HepG2 (cell line): ENCODE measurements around the gene MAP2K7. TPM values are rescaled to one million over a fixed set of nuclear protein-coding genes. Genes with fewer than 3 reads are reported as not detected.

Source experiments
- BCL3 ChIP-seq: sonication (generic); formaldehyde crosslinking; IDR thresholded peaks from 2 replicates; pipeline ENCODE4 v1.5.1; 2020; ENCODE audit warnings: mild to moderate bottlenecking, missing genetic modification reagents, moderate library complexity
- BHLHE40 ChIP-seq: IDR thresholded peaks from 2 replicates; pipeline ENCODE4 v1.6.1; 2011; ENCODE audit warnings: low read length, improper control_type of control experiment
- DR1 ChIP-seq: sonication (generic); formaldehyde crosslinking; IDR thresholded peaks from 2 replicates; pipeline ENCODE4 v1.8.0; 2021; ENCODE audit warnings: mild to moderate bottlenecking, missing genetic modification reagents, inconsistent platforms
- FOXK1 ChIP-seq: sonication (generic); formaldehyde crosslinking; IDR thresholded peaks from 2 replicates; pipeline ENCODE4 v1.4.0; 2020; ENCODE audit warnings: low read depth, missing genetic modification reagents, borderline replicate concordance
- GPN1 ChIP-seq: sonication (generic); formaldehyde crosslinking; IDR thresholded peaks from 2 replicates; pipeline ENCODE4 v1.5.1; 2020; ENCODE audit warnings: missing genetic modification reagents, borderline replicate concordance
- HINFP ChIP-seq: sonication (generic); formaldehyde crosslinking; IDR thresholded peaks from 2 replicates; pipeline ENCODE4 v1.4.0; 2020; ENCODE audit warnings: low read depth, mild to moderate bottlenecking, missing genetic modification reagents
- KMT2A ChIP-seq: sonication (generic); formaldehyde crosslinking; IDR thresholded peaks from 2 replicates; pipeline ENCODE4 v1.4.0; 2020; ENCODE audit warnings: missing genetic modification reagents
- NBN ChIP-seq: fragments of 450-650 bp; conservative IDR thresholded peaks from 2 replicates; pipeline ENCODE4 v1.6.1; 2017
- NKX3-1 ChIP-seq: sonication (generic); formaldehyde crosslinking; IDR thresholded peaks from 2 replicates; pipeline ENCODE4 v1.5.0; 2020; ENCODE audit warnings: missing genetic modification reagents
- NR2F1 ChIP-seq, 2 experiments: fragments of 450-650 bp in 1 of 2; formaldehyde crosslinking in 1 of 2; IDR thresholded peaks; 2 replicates each; pipeline versions ENCODE4 v1.5.0 to v1.6.1; 2016 to 2020; ENCODE audit warnings: mild to moderate bottlenecking in 1 of 2, missing compliant biosample characterization in 1 of 2, missing genetic modification reagents in 1 of 2, moderate library complexity in 1 of 2
- SRY ChIP-seq: sonication (generic); formaldehyde crosslinking; IDR thresholded peaks from 2 replicates; pipeline ENCODE4 v1.8.0; 2022; ENCODE audit warnings: mild to moderate bottlenecking, missing genetic modification reagents
- ZFP36 ChIP-seq: fragments of 150-350 bp; IDR thresholded peaks from 2 replicates; pipeline ENCODE4 v1.6.1; 2018; ENCODE audit warnings: borderline replicate concordance, low read length, low read depth; ENCODE audit not compliant: partially characterized antibody
- ZFX ChIP-seq: sonication (generic); formaldehyde crosslinking; IDR thresholded peaks from 2 replicates; pipeline ENCODE4 v1.4.0; 2020; ENCODE audit warnings: mild to moderate bottlenecking, low read depth, missing genetic modification reagents, moderate library complexity
- ZNF343 ChIP-seq: sonication (generic); formaldehyde crosslinking; IDR thresholded peaks from 2 replicates; pipeline ENCODE4 v1.4.0; 2020; ENCODE audit warnings: mild to moderate bottlenecking, missing genetic modification reagents
- ZNF773 ChIP-seq: sonication (generic); formaldehyde crosslinking; IDR thresholded peaks from 2 replicates; pipeline ENCODE4 v1.4.0; 2020; ENCODE audit warnings: missing genetic modification reagents, borderline replicate concordance
- ZNF792 ChIP-seq: IDR thresholded peaks from 2 replicates; pipeline ENCODE4 v1.6.1; 2016
- polyA plus RNA-seq, 8 experiments: library from polyadenylated mRNA; depleted of rRNA in 3 of 8; stranded (reverse) in 7 of 8; unstranded in 1 of 8; fragments of >200 nt; fragmentation: Illumina TruSeq in 4 of 8; extraction: Trizol in 4 of 8; gene quantifications; 2 replicates each; pipeline versions ENCODE4 v1.2.1 to v1.2.3, GENCODE V29; 2011 to 2016; ENCODE audit warnings: low read depth in 4 of 8, missing spikeins in 1 of 8, mixed read lengths in 1 of 8; ENCODE audit not compliant: insufficient read depth in 1 of 8
- total RNA-seq, 5 experiments: library from RNA; depleted of rRNA; stranded (reverse); fragments of >200 nt; fragmentation: Illumina TruSeq; extraction: Trizol; gene quantifications; 2 replicates each; pipeline ENCODE4 v1.2.3, GENCODE V29; 2016; ENCODE audit warnings: low read depth in 1 of 5
- TF ChIP-seq, protein P1 (sequence below), 2 experiments: fragments of 450-650 bp in 1 of 2; sonication (generic) in 1 of 2; formaldehyde crosslinking in 1 of 2; IDR thresholded peaks; 2 replicates each; pipeline versions ENCODE4 v1.6.1 to v1.8.0; 2016 to 2022; ENCODE audit warnings: antibody characterized with exemption in 1 of 2, mild to moderate bottlenecking in 1 of 2, missing genetic modification reagents in 1 of 2

MAP2K7 gene
- total and polyA plus RNA-seq, 2 of the 13 experiments (the other 11 are each of a cell fraction or from before 2014, with no cell fraction given), result 9.0 to 10.8 TPM

GRCh38 chr19:7868671-7869452, 34.8 kb upstream of the MAP2K7 start (continued):
- peak; percentile 76; the same call in 1 of the 2 replicates for TF ChIP-seq BCL3
- TF ChIP-seq NBN, result no peak
- TF ChIP-seq ZNF792 (CRISPR knock-in tag), result no peak
- TF ChIP-seq FOXK1 (CRISPR knock-in tag), result no peak
- TF ChIP-seq BHLHE40, result peak; percentile 54; the same call in 1 of the 2 replicates
- TF ChIP-seq ZFP36, result no peak
- peak; percentile 86; the same call in 1 of the 2 replicates for TF ChIP-seq HINFP
- no peak for TF ChIP-seq KMT2A
- peak; percentile 41; the same call in 1 of the 2 replicates for TF ChIP-seq DR1
- TF ChIP-seq NR2F1 (CRISPR knock-in tag; IDR thresholded peaks at IDR 0.05), result no peak
- no peak for TF ChIP-seq ZNF773 (CRISPR knock-in tag)
- no peak; the same call in 1 of the 2 replicates for TF ChIP-seq ZFX
- no peak for TF ChIP-seq GPN1 (CRISPR knock-in tag)
- TF ChIP-seq, protein P1, sequence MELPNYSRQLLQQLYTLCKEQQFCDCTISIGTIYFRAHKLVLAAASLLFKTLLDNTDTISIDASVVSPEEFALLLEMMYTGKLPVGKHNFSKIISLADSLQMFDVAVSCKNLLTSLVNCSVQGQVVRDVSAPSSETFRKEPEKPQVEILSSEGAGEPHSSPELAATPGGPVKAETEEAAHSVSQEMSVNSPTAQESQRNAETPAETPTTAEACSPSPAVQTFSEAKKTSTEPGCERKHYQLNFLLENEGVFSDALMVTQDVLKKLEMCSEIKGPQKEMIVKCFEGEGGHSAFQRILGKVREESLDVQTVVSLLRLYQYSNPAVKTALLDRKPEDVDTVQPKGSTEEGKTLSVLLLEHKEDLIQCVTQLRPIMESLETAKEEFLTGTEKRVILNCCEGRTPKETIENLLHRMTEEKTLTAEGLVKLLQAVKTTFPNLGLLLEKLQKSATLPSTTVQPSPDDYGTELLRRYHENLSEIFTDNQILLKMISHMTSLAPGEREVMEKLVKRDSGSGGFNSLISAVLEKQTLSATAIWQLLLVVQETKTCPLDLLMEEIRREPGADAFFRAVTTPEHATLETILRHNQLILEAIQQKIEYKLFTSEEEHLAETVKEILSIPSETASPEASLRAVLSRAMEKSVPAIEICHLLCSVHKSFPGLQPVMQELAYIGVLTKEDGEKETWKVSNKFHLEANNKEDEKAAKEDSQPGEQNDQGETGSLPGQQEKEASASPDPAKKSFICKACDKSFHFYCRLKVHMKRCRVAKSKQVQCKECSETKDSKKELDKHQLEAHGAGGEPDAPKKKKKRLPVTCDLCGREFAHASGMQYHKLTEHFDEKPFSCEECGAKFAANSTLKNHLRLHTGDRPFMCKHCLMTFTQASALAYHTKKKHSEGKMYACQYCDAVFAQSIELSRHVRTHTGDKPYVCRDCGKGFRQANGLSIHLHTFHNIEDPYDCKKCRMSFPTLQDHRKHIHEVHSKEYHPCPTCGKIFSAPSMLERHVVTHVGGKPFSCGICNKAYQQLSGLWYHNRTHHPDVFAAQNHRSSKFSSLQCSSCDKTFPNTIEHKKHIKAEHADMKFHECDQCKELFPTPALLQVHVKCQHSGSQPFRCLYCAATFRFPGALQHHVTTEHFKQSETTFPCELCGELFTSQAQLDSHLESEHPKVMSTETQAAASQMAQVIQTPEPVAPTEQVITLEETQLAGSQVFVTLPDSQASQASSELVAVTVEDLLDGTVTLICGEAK (IDR thresholded peaks at IDR 0.05), result no peak
- TF ChIP-seq, protein P1 (CRISPR knock-in tag; IDR thresholded peaks at IDR 0.05), result peak; percentile 17; the same call in 1 of the 2 replicates
- no peak for TF ChIP-seq ZNF343
- TF ChIP-seq NKX3-1 (CRISPR knock-in tag), result no peak
- TF ChIP-seq SRY (CRISPR knock-in tag), result peak; percentile 82; the same call in 1 of the 2 replicates
